Activated T-helper 1 cell treated with anti-CD3 and anti-CD28 coated beads, Interleukin-12 subunit alpha, Interleukin-12 subunit beta, Interleukin-2, Interleukin-4 antibody, amounts not matched to agents 30 ng/mL and 10 ng/mL and 1 ng/mL, durations not matched to agents 14 hours and 24 hours and 36 hours (primary cell): ENCODE measurements around the gene SDK2. TPM values are rescaled to one million over a fixed set of nuclear protein-coding genes. Genes with fewer than 3 reads are reported as not detected.

Source experiments
- DNase-seq: peaks from one replicate; pipeline ENCODE4 v3.0.0; 2021; ENCODE audit warnings: low spot score
- H3K27ac Mint-ChIP-seq: one replicate; pipeline ENCODE4 v1.8.0; 2021; ENCODE audit warnings: mild to moderate bottlenecking, mixed read lengths
- H3K27me3 Mint-ChIP-seq: one replicate; pipeline ENCODE4 v1.8.0; 2022; ENCODE audit warnings: mild to moderate bottlenecking, moderate library complexity, mixed read lengths; ENCODE audit not compliant: insufficient read depth
- H3K36me3 Mint-ChIP-seq: one replicate; pipeline ENCODE4 v1.8.0; 2021; ENCODE audit warnings: low read depth, mixed read lengths
- H3K4me1 Mint-ChIP-seq: one replicate; pipeline ENCODE4 v1.8.0; 2021; ENCODE audit warnings: low read depth, mixed read lengths
- H3K4me3 Mint-ChIP-seq: one replicate; pipeline ENCODE4 v1.8.0; 2021; ENCODE audit warnings: mild to moderate bottlenecking, moderate library complexity, mixed read lengths
- H3K9me3 Mint-ChIP-seq: one replicate; pipeline ENCODE4 v1.8.0; 2021; ENCODE audit warnings: mixed read lengths
- intact Hi-C: fragments of 100-400 bp; cut with micrococcal nuclease; formaldehyde crosslinking; loops from one replicate; pipeline ENCODE4 v1.15.1; 2024
- total RNA-seq: library from RNA; stranded (reverse); gene quantifications from 2 replicates; pipeline ENCODE4 v1.2.3, GENCODE V29; 2022

Gene SDK2
- total RNA-seq, 1 donor from 2014 or later, result 0.44 TPM

GRCh38 chr17:73284906-73285602 lies 359.2 kb downstream of the SDK2 start:
- H3K9me3 Mint-ChIP-seq, result no peaks in the 10 kb centered on the region
- no peak overlapping the region for H3K4me3 Mint-ChIP-seq
- no peak overlapping the region for H3K27ac Mint-ChIP-seq
- H3K27me3 Mint-ChIP-seq, result no peaks in the 10 kb centered on the region
- intact Hi-C loops, result no loop called here
- DNase-seq, result no peak
- no peaks in the 10 kb centered on the region for H3K4me1 Mint-ChIP-seq
- H3K36me3 Mint-ChIP-seq, result no peaks in the 10 kb centered on the region
